ENCODE measurements around the gene RPGRIP1L.
"Not testable (repeated sequence)": the region's sequence is repeated elsewhere in the genome, so short reads cannot be mapped to it uniquely, and the experiment has no call there.

Gene RPGRIP1L

DNA sequence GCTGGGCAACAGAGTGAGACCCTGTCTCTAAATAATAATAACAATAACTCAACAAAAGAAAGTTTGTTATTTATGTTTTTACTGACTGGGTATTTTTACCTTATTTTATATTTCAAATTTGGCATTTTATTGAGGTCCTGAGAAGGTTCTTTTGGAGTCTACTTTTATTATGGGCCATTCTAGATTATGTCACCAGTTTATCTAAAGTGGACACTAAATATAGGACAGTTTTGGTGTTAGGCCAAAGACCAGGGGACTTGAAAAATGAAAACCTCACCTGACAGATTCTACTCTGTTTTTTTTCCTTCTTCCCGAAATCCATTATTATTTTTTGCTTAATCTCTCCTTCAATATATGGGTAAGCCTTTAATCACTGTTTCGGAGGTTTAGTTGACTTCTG, 8.4 kb upstream of the RPGRIP1L start:
- DNase-seq (ENCODE audit: low spot score), result no peak

- no peak for DNase-seq (ENCODE audit: low spot score)
Measured at GRCh38 chr16:53711390-53711789, 7.7 kb upstream of the RPGRIP1L start.

DNA sequence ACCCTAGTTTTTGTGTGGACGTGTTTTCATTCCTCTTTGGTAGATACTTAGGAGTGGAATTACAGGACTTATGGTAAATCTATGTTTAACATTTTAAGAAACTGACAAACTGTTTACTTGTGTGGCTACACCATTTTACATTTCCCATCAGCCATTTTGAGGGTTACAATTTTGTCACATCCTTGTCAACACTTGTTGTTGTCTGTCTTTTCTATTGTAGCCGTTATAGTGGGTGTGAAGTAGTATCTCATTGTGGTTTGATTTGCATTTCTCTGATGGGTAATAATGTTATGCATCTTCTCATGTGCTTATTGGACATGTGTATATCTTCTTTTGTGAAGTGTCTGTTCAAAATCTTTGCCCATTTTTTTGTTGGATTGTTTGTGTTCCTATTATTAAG, 4.8 kb upstream of the RPGRIP1L start:
- DNase-seq (ENCODE audit: low spot score), result no peak

GRCh38 chr16:53707671-53708070, 4.0 kb upstream of the RPGRIP1L start:
- DNase-seq (ENCODE audit: low spot score), result no peak

DNA sequence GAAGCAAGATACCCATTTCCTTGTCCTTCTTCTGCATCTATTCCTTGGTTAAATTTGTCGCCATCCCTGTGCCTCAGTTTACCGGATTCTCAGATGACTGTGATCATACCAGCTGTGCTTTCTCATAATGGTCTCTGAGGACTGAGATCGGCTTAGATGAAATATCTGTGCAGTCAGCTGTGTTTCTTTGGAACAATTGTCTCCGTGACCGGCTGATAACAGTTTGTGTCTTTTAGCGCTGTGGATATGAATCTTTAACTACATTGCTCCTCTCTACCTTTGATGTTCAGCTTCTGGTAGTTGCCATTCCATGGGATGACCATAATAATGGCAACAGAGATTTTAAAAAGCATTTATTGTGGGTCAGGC, 770 bp upstream of the RPGRIP1L start:
- DNase-seq (ENCODE audit: low spot score), result no peak

- not testable (repeated sequence) for DNase-seq (ENCODE audit: low spot score)
Measured at GRCh38 chr16:53698271-53698670, 5.4 kb downstream of the RPGRIP1L start.

DNA sequence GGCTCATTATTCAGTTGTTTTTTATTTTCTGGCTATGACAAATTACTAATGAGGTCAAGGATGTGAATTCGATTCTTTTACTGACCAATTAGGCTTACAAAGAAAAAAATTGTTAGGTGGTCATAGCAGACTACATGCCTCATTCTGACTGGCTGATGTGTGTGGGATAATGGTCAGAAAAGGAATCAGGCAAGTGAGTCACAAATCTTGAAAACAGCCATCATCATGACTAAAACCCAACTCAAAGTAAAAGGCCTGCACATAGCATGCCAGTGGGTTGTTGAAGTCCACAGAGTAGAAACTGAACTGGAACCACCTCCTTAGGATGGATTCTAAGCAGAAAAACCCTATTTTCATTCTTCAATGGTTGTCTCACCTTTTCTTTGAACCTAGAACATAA, 8.6 kb downstream of the RPGRIP1L start:
- DNase-seq (ENCODE audit: low spot score), result peak; percentile 58

DNA sequence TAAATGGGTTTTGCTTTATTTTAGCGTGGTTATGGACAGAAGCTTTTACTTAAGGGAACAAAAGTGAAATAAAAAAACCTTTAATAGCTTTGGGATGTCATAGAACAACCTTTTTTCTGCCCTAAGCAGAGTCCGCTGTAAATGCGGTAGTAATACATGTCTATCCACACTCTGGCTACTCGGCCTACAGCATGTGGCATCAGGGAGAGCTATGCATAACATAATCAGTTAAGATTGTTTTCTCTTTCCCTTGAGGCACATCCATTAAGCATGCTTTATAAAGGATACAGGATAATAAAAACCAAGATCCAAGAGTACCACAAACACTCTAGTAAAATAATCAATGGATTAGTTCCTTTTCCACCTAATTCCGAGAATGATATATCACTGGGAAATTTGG, 10.3 kb downstream of the RPGRIP1L start:
- DNase-seq (ENCODE audit: low spot score), result no peak

GRCh38 chr16:53692146-53692545, 11.5 kb downstream of the RPGRIP1L start:
- DNase-seq (ENCODE audit: low spot score), result no peak

- DNase-seq (ENCODE audit: low spot score), result no peak
Measured at GRCh38 chr16:53690771-53691170, 12.9 kb downstream of the RPGRIP1L start.

- no peak for DNase-seq (ENCODE audit: low spot score)
Measured at GRCh38 chr16:53689636-53690035, 14.0 kb downstream of the RPGRIP1L start.

DNA sequence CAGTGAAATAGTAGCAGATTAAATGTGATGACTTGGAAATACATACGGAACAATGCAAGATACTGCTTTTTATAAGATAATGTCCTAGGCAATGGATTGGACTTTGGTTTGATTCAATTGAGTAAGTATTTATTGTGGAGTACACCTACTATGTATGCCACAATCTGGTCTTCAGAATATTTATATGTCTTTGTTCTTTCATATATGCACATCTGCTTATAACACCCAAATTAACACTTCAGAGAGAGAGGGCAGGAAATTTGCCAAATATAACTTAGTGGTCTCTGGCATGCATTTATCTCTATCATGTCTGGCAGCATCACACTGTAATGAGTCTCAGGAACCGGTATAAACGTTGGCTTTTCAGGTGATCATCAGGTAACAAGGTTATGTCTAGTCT, 16.9 kb downstream of the RPGRIP1L start:
- no peak for DNase-seq (ENCODE audit: low spot score)

DNA sequence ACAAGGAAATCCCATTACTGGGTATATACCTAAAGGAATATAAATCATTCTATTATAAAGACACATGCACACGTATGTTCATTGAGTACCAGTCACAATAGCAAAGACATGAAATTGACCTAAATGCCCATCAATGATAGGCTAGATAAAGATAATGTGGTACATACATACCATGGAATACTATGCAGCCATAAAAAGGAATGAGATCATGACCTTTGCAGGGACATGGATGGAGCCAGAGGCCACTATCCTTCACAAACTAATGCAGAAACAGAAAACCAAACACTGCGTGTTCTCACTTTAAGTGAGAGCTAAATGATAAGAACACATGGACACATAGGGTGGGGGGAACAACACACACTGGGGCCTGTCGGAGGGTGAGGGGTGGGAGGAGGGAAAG, 18.3 kb downstream of the RPGRIP1L start:
- not testable (repeated sequence) for DNase-seq (ENCODE audit: low spot score)

DNA sequence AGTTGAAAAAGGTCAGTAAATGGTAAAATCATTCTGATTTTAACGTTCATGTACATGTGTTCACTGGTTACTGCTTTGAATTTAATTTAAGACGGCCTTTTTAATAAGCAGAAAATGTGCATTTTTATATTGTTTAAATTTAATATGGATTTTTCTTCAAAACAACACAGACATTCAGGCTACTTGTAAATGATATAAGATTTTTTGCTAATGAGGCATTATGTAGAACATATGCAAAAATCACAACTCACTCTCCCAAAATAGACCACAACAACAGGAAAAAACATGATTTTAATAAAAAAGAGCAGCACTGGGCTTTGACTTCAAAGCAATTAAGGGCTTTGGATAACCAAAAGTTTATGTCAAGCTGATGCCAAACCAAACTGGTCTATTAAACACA, 22.3 kb downstream of the RPGRIP1L start:
- DNase-seq (ENCODE audit: low spot score), result no peak

- no peak for DNase-seq (ENCODE audit: low spot score)
Measured at GRCh38 chr16:53680756-53681155, 22.9 kb downstream of the RPGRIP1L start.

- DNase-seq (ENCODE audit: low spot score), result no peak
Measured at GRCh38 chr16:53678756-53679343, 24.8 kb downstream of the RPGRIP1L start.

DNA sequence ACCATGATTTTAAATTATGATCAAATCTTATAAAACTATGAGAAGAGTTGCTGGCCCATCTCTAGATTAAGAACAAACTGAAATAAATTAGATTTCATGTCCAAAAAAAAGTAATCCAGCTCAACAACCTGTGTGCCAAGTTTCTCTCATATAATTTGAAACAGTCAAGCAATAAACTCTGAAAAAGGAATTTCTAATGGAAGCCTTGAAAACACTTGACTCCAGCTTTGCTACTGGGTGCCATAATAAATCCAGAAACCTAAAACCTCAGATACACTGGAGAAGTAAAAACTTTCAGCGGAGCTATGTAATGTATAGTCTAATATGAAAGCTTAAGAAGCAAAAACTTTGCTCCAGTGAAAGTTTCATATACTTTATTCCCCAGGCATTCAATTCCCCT, 25.5 kb downstream of the RPGRIP1L start:
- DNase-seq (ENCODE audit: low spot score), result no peak

DNA sequence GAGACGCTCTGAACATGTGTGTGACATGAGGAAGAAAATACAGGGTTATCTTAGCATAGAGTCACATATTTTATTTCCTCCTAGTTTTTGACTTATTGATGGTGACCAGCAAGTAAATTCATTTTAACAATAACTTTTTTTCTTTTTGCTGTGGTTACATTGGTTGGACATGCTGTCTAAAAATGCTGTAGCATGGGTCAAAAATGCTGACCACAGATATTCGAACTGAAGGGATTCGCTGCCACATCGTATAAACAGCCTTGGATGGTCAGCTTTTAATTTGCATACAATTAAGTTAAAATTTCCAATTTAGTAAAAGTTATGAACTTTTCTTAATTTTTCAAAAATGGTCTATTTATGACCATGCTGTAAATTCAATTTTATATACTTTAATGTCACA, 30.5 kb downstream of the RPGRIP1L start:
- DNase-seq (ENCODE audit: low spot score), result peak; percentile 24

GRCh38 chr16:53672461-53672860, 31.2 kb downstream of the RPGRIP1L start:
- no peak for DNase-seq (ENCODE audit: low spot score)

GRCh38 chr16:53668869-53669268, 34.8 kb downstream of the RPGRIP1L start:
- peak; percentile 20 for DNase-seq (ENCODE audit: low spot score)

- DNase-seq (ENCODE audit: low spot score), result peak; percentile 20
Measured at GRCh38 chr16:53666786-53667415, 36.8 kb downstream of the RPGRIP1L start.

DNA sequence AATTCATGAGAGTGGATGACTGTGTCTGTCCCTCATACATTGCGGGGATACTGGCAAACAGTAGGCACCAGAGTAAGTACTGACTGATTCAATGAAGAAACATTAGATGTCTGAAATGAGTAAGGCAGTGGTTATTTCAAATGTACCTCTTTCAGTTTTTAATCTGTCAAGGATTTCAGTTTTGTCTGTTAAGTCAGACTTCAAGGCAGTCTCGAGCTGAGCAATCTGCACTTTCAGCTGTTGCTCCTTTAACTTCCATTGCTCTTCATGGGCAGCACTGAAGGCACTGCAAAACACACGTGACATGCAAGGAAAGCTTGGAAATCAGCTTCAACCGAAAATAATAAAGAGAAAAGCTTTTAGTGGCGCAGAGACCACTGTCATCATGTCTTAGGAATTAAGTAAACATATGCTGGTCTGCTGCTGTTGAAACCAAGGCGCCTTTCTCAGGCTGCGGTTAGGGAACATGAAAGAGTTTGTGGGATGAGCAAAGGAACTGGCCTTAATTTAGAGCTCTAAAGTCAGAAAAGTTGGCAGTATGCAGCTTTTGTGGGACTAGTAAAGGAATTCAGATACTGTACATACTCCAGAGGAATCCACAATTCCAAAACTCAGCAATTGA, 38.8 kb downstream of the RPGRIP1L start:
- DNase-seq (ENCODE audit: low spot score), result peak; percentile 62

- no peak for DNase-seq (ENCODE audit: low spot score)
Measured at GRCh38 chr16:53662072-53662471, 41.6 kb downstream of the RPGRIP1L start.

- DNase-seq (ENCODE audit: low spot score), result no peak
Measured at GRCh38 chr16:53654946-53655345, 48.7 kb downstream of the RPGRIP1L start.

Data from GM03348 (cell line).